H1 (cell line): ENCODE measurements around the gene PDE4D. TPM values are rescaled to one million over a fixed set of nuclear protein-coding genes. Genes with fewer than 3 reads are reported as not detected.

Experiments used
- CTCF ChIA-PET: fragments of 300-600 bp; sonication (Branson Sonifier 250); formaldehyde crosslinking; loops from one replicate; lab custom pipeline; 2021; ENCODE audit not compliant: partially characterized antibody; lab: Charles Lee
- POLR2A ChIA-PET: fragments of 300-600 bp; sonication (Branson Sonifier 250); formaldehyde crosslinking; loops from one replicate; lab custom pipeline; 2021; ENCODE audit warnings: inconsistent platforms; ENCODE audit not compliant: partially characterized antibody; lab: Charles Lee
- DNase-seq, 2 experiments: peaks; one replicate each; pipeline versions ENCODE4 v3.0.0 to v3.0.0-alpha.2; 2010 to 2022; ENCODE audit warnings: low spot score in 2 of 2, low read depth in 1 of 2, mixed read lengths in 1 of 2
- FAIRE-seq: peaks from 2 replicates; lab custom pipeline; 2011; peaks lifted over from hg19 to GRCh38; lab: Jason Lieb, UNC
- H2AFZ ChIP-seq: 2 replicates; pipeline ENCODE4 v1.8.1; 2012; ENCODE audit warnings: low read length, inconsistent platforms
- H2AK5ac ChIP-seq: 2 replicates; pipeline ENCODE4 v1.6.1; 2013; ENCODE audit warnings: low read depth, low read length
- H2BK120ac ChIP-seq: replicated peaks from 2 replicates; pipeline ENCODE3; 2013; ENCODE audit warnings: low read depth, low read length, inconsistent platforms
- H2BK12ac ChIP-seq: 2 replicates; pipeline ENCODE4 v1.6.1; 2013; ENCODE audit warnings: low read depth, low read length
- H2BK15ac ChIP-seq: 2 replicates; pipeline ENCODE4 v1.6.1; 2013; ENCODE audit warnings: low read length
- H2BK20ac ChIP-seq: 2 replicates; pipeline ENCODE4 v1.6.1; 2013; ENCODE audit warnings: low read length
- H2BK5ac ChIP-seq: 2 replicates; pipeline ENCODE4 v1.6.1; 2013; ENCODE audit warnings: low read depth, low read length
- H3K14ac ChIP-seq: 2 replicates; pipeline ENCODE4 v1.6.1; 2013; ENCODE audit warnings: inconsistent platforms; ENCODE audit not compliant: insufficient read length
- H3K18ac ChIP-seq: 2 replicates; pipeline ENCODE4 v1.6.1; 2013; ENCODE audit warnings: low read length; ENCODE audit errors: extremely low read depth
- H3K23ac ChIP-seq: 2 replicates; pipeline ENCODE4 v1.6.1; 2013; ENCODE audit warnings: inconsistent platforms; ENCODE audit not compliant: insufficient read length
- H3K23me2 ChIP-seq: 2 replicates; pipeline ENCODE4 v1.6.1; 2013; ENCODE audit warnings: low read depth, low read length
- H3K27ac ChIP-seq: 2 replicates; pipeline ENCODE4 v1.6.1; 2011; ENCODE audit warnings: low read depth, low read length, inconsistent platforms
- H3K27me3 ChIP-seq, 4 experiments: replicated peaks in 1 of 4; 1 replicate in 1 of 4; 2 replicates in 3 of 4; pipeline versions ENCODE4 v1.6.1 to v1.8.1; 2011 to 2013; ENCODE audit warnings: low read length in 3 of 4, mild to moderate bottlenecking in 3 of 4, inconsistent platforms in 2 of 4, mixed read lengths in 2 of 4, moderate library complexity in 1 of 4; ENCODE audit not compliant: control insufficient read depth in 3 of 4, insufficient read depth in 3 of 4; ENCODE audit errors: extremely low read depth in 1 of 4
- H3K36me3 ChIP-seq, 4 experiments: 2 replicates each; pipeline versions ENCODE4 v1.6.1 to v1.8.1; 2011 to 2013; ENCODE audit warnings: mild to moderate bottlenecking in 4 of 4, low read length in 3 of 4, moderate library complexity in 2 of 4, control low read depth in 1 of 4, inconsistent platforms in 1 of 4; ENCODE audit not compliant: insufficient read depth in 4 of 4, control insufficient read depth in 2 of 4
- H3K4ac ChIP-seq: replicated peaks from 2 replicates; pipeline ENCODE3; 2013; ENCODE audit warnings: low read length, low read depth, mixed read lengths, inconsistent platforms; ENCODE audit not compliant: insufficient read length
- H3K4me1 ChIP-seq, 4 experiments: replicated peaks in 1 of 4; 1 replicate in 1 of 4; 2 replicates in 3 of 4; pipeline versions ENCODE4 v1.6.1 to v1.8.1; 2011 to 2013; ENCODE audit warnings: low read length in 3 of 4, inconsistent platforms in 2 of 4, mixed read lengths in 1 of 4; ENCODE audit not compliant: insufficient read depth in 4 of 4, control insufficient read depth in 3 of 4
- H3K4me2 ChIP-seq, 2 experiments: 2 replicates each; pipeline versions ENCODE4 v1.6.1 to v1.8.1; 2011 to 2013; ENCODE audit warnings: low read depth in 2 of 2, low read length in 2 of 2, control low read depth in 1 of 2, inconsistent platforms in 1 of 2, mild to moderate bottlenecking in 1 of 2; ENCODE audit not compliant: insufficient read depth in 1 of 2
- H3K4me3 ChIP-seq, 4 experiments: fragments of 200-600, 300-600 bp in 1 of 4; sonication (generic), shearing (Covaris generic), sonication (Bioruptor Twin) in 1 of 4; 2 replicates each; pipeline versions ENCODE4 v1.5.1 to v1.8.1; 2011 to 2016; ENCODE audit warnings: low read length in 4 of 4, low read depth in 3 of 4, control low read depth in 2 of 4, inconsistent platforms in 2 of 4, mild to moderate bottlenecking in 2 of 4, mixed read lengths in 1 of 4, moderate library complexity in 1 of 4; ENCODE audit not compliant: insufficient read depth in 2 of 4; ENCODE audit errors: extremely low read depth in 1 of 4
- H3K56ac ChIP-seq: replicated peaks from 2 replicates; pipeline ENCODE3; 2013; ENCODE audit warnings: low read depth, mild to moderate bottlenecking, mixed read lengths, low read length, inconsistent platforms; ENCODE audit not compliant: insufficient read length
- H3K79me1 ChIP-seq: 2 replicates; pipeline ENCODE4 v1.6.1; 2013; ENCODE audit warnings: low read depth, low read length, control low read depth
- H3K79me2 ChIP-seq, 2 experiments: 2 replicates each; pipeline versions ENCODE4 v1.6.1 to v1.8.1; 2012 to 2013; ENCODE audit warnings: low read length in 2 of 2, mild to moderate bottlenecking in 2 of 2, inconsistent platforms in 1 of 2; ENCODE audit not compliant: insufficient read depth in 2 of 2, control insufficient read depth in 1 of 2
- H3K9ac ChIP-seq, 4 experiments: replicated peaks in 1 of 4; 1 replicate in 1 of 4; 2 replicates in 3 of 4; pipeline versions ENCODE4 v1.6.1 to v1.8.1; 2011 to 2013; ENCODE audit warnings: low read depth in 3 of 4, low read length in 3 of 4, control low read depth in 2 of 4, mild to moderate bottlenecking in 2 of 4, moderate library complexity in 2 of 4, inconsistent platforms in 1 of 4; ENCODE audit errors: extremely low read depth in 1 of 4
- H3K9me3 ChIP-seq, 2 experiments: 2 replicates each; pipeline versions ENCODE4 v1.6.1 to v1.8.1; 2012 to 2013; ENCODE audit warnings: mild to moderate bottlenecking in 2 of 2, moderate library complexity in 2 of 2, control low read depth in 1 of 2, inconsistent platforms in 1 of 2, low read depth in 1 of 2, low read length in 1 of 2, mixed read lengths in 1 of 2; ENCODE audit not compliant: insufficient read depth in 2 of 2
- H4K20me1 ChIP-seq, 2 experiments: replicated peaks in 1 of 2; 2 replicates each; pipeline versions ENCODE3 to v1.8.1; 2011 to 2013; ENCODE audit warnings: inconsistent platforms in 2 of 2, low read length in 2 of 2, mild to moderate bottlenecking in 1 of 2; ENCODE audit not compliant: insufficient read depth in 2 of 2, control insufficient read depth in 1 of 2
- H4K5ac ChIP-seq: 2 replicates; pipeline ENCODE4 v1.6.1; 2013; ENCODE audit warnings: low read length, low read depth, mixed read lengths, inconsistent platforms; ENCODE audit not compliant: insufficient read length
- H4K8ac ChIP-seq: 2 replicates; pipeline ENCODE4 v1.8.0; 2013; ENCODE audit warnings: mild to moderate bottlenecking, moderate library complexity, low read length, inconsistent platforms; ENCODE audit not compliant: insufficient read depth; ENCODE audit errors: extremely low read depth
- H4K91ac ChIP-seq: replicated peaks from 2 replicates; pipeline ENCODE3; 2013; ENCODE audit warnings: low read length, mixed read lengths, inconsistent platforms; ENCODE audit not compliant: insufficient read length
- WGBS, 2 experiments: shearing (Covaris generic) in 1 of 2; methylation state at CpG; one replicate each; pipeline versions ENCODE4 v1.1.6 to v1.1.7; 2013 to 2015; ENCODE audit warnings: low lambda C conversion rate in 2 of 2, mixed read lengths in 2 of 2, inconsistent platforms in 1 of 2, low coverage in 1 of 2, missing lambda C conversion rate in 1 of 2; ENCODE audit not compliant: insufficient replicate concordance in 2 of 2, insufficient coverage in 1 of 2, insufficient read length in 1 of 2; ENCODE audit errors: extremely low coverage in 1 of 2, missing lambda C conversion rate in 1 of 2; 5-methylcytosine and 5-hydroxymethylcytosine counted together
- polyA plus RNA-seq, 7 experiments: library from polyadenylated mRNA; depleted of rRNA in 3 of 7; stranded (reverse) in 5 of 7; unstranded in 2 of 7; fragments of >200 nt in 5 of 7; fragments of 200-250 nt in 2 of 7; gene quantifications; 1 replicate in 5 of 7; 2 replicates in 1 of 7; 4 replicates in 1 of 7; pipeline versions ENCODE4 v1.2.1 to v1.2.3, GENCODE V29; 2011 to 2013; ENCODE audit warnings: missing spikeins in 2 of 7, mixed read lengths in 2 of 7
- total RNA-seq: library from RNA; stranded (reverse); fragmentation: NEBNext Ultra II Directional; extraction: Animal tissue kit (Norgen Biotek cat#: 25700); gene quantifications from 2 replicates; pipeline ENCODE4 v1.2.1, GENCODE V29; 2021

Gene PDE4D
- total and polyA plus RNA-seq, 2 of the 8 experiments (the other 6 are each of a cell fraction or from before 2014, with no cell fraction given), result 2.3 to 3.7 TPM

DNA sequence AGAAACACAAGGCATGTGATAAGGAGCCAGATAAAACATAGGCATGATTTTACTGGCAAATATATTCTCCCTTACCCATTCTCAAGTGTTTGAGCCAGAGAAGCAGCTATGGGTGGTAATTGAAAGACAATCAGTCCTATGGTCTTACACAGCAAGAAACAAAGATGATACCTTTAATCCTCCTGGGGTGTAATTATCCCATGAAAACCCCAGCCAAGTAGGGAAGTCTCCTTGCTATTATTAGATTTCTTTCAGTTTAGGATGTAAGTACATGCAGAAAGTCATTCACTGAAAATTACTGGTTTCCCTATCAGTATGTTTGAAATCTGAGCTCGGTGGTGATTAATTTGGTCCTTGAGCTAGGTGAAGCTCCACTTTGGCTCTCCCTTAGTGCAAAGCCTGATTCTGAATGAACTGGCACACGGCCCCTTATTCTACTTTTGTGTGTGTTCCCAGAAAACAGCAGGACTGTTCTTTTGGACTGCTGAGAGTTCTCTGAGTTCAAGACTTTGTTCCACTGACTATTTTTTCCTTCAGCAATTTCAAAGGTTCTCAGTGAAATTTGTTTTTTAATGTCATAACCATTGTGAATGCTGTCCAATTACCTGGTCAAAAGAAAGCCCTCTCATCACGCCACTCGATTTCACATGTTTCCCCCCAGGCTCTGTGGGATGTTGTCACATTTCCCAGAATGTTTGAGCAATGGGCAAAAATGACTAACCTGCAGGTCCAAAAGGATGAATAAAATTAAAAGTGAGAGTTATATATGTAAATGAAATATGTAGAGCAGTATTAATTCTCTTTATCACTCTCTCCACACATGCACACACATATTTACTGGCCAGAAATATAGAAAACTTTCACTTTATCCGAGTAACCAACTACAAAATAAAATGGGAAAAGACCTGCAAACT, 967.6 kb downstream of the PDE4D start:
- 0 out of 2 replicates have a peak overlapping the region, but pooled peaks have one; percentile 40 for H2AK5ac ChIP-seq
- no peaks in the 10 kb centered on the region for H3K23me2 ChIP-seq
- no peaks in the 10 kb centered on the region for H4K20me1 ChIP-seq
- FAIRE-seq (no peak), DNase-seq (no peak)
- peak overlapping the region; percentile 48 to 49; a peak in 3 of 4 replicates for H3K4me2 ChIP-seq
- 68% methylated on average over 5 of the region's 5 CpGs; no CpG with 5 or more reads in 1 of the 2 experiments for WGBS, 2 experiments
- no peak overlapping the region for H3K4me3 ChIP-seq
- H4K5ac ChIP-seq, result no peak overlapping the region
- no peak overlapping the region for H3K23ac ChIP-seq
- H2BK12ac ChIP-seq, result no peak overlapping the region
- H3K9me3 ChIP-seq, result no peaks in the 10 kb centered on the region
- no peaks in the 10 kb centered on the region for H3K79me1 ChIP-seq
- H3K36me3 ChIP-seq, result no peaks in the 10 kb centered on the region
- H4K8ac ChIP-seq, result no peak overlapping the region
- CTCF ChIA-PET, result interaction anchor here (0.6 to 2.0 kb wide), 6 partner anchors 32 to 248 kb away, joined by 3 to 5 read pairs (median 3); no protein-coding TSS in a partner anchor
- no peak overlapping the region for H2BK5ac ChIP-seq
- H3K79me2 ChIP-seq, result no peaks in the 10 kb centered on the region
- H4K91ac ChIP-seq, result no peak overlapping the region
- H2BK120ac ChIP-seq, result no peak overlapping the region
- no peak overlapping the region for H3K18ac ChIP-seq
- no peak overlapping the region for H3K4ac ChIP-seq
- H3K9ac ChIP-seq, result no peak overlapping the region
- no peak overlapping the region for H2BK20ac ChIP-seq
- peaks cover 3 to 18% (median 12%) of the 10 kb centered on the region in 4 experiments for H3K4me1 ChIP-seq
- H2BK15ac ChIP-seq, result no peak overlapping the region
- no peak overlapping the region for H3K56ac ChIP-seq
- H3K27ac ChIP-seq, result no peak overlapping the region
- no peak overlapping the region for H3K14ac ChIP-seq
- POLR2A ChIA-PET, result interaction anchor here (0.6 to 0.7 kb wide), 2 partner anchors 62 to 783 kb away, joined by 3 to 4 read pairs; no protein-coding TSS in a partner anchor
- H3K27me3 ChIP-seq, result peaks cover 0 to 8% (median 2%) of the 10 kb centered on the region in 4 experiments; a peak in 2 of 7 replicates
- no peak overlapping the region for H2AFZ ChIP-seq
